Bronchial epithelial cell (primary cell): Measurements from ENCODE around the gene COPA. TPM values are rescaled to one million over a fixed set of nuclear protein-coding genes. Genes with fewer than 3 reads are reported as not detected.

Experiments used
- DNase-seq: peaks from one replicate; pipeline ENCODE4 v3.0.0-alpha.2; 2010; ENCODE audit warnings: low read depth
- FAIRE-seq: peaks from 2 replicates; lab custom pipeline; 2011; peaks lifted over from hg19 to GRCh38; lab: Jason Lieb, UNC
- H3K27me3 ChIP-seq: 2 replicates; pipeline ENCODE4 v1.5.1; 2011; ENCODE audit warnings: low read length; ENCODE audit not compliant: control insufficient read depth, insufficient read depth
- H3K36me3 ChIP-seq: 2 replicates; pipeline ENCODE4 v1.5.1; 2011; ENCODE audit warnings: low read length; ENCODE audit not compliant: control insufficient read depth, insufficient read depth
- H3K4me3 ChIP-seq: 2 replicates; pipeline ENCODE4 v1.5.1; 2011; ENCODE audit warnings: mild to moderate bottlenecking, low read depth, low read length, control low read depth
- total RNA-seq: library from RNA; depleted of rRNA; stranded (reverse); fragments of >200 nt; gene quantifications from 2 replicates; pipeline ENCODE4 v1.2.1, GENCODE V29; 2014
- TF ChIP-seq, protein P1 (sequence below): IDR thresholded peaks from 2 replicates; pipeline ENCODE4 v1.5.1; 2011; ENCODE audit warnings: mild to moderate bottlenecking, moderate library complexity, low read length, control low read depth, inconsistent platforms; ENCODE audit not compliant: insufficient read depth, severe bottlenecking

The COPA gene
- total RNA-seq, 1 donor from 2014 or later, result 136 TPM

DNA sequence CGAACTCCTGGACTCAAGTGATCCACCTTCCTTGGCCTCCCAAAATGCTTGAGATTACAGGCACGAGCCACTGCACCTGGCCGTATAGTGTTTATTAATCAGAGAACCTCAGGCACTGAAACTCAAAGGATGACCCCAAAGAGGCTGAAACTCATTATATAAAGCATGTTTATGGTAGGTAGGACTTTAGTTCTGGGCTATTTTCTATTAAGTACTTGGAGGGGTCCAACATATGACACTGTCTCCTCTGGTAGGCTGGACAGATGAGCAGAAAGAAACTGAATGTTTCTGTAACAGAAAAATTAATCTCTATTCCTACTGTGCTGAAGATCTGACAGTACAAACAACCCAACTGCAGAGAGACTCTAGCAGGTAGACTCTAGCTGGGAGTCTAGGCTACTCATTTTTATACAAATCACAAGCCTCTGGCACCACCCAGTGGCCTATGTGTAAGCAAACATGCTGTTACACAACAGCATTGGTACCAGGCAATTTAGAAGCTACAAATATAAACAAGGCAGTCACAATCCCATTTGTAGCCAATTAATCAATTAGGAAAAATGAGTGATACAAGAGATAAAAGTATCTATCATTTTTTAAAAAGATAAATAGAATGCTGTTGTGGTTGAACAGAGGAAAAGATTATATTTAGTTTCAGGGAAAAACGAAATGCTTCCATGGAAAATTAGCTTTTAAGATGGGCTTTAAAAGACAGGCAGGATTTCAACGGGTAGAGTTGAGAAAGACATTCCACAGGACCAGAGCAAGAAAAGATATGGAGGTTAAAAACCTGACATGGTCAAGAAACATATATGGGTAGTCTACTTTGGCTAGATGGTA is 91.1 kb downstream of the COPA start:
- FAIRE-seq, result no peak
- peak; percentile 62 for DNase-seq
- no peak overlapping the region for H3K4me3 ChIP-seq
- TF ChIP-seq, protein P1, sequence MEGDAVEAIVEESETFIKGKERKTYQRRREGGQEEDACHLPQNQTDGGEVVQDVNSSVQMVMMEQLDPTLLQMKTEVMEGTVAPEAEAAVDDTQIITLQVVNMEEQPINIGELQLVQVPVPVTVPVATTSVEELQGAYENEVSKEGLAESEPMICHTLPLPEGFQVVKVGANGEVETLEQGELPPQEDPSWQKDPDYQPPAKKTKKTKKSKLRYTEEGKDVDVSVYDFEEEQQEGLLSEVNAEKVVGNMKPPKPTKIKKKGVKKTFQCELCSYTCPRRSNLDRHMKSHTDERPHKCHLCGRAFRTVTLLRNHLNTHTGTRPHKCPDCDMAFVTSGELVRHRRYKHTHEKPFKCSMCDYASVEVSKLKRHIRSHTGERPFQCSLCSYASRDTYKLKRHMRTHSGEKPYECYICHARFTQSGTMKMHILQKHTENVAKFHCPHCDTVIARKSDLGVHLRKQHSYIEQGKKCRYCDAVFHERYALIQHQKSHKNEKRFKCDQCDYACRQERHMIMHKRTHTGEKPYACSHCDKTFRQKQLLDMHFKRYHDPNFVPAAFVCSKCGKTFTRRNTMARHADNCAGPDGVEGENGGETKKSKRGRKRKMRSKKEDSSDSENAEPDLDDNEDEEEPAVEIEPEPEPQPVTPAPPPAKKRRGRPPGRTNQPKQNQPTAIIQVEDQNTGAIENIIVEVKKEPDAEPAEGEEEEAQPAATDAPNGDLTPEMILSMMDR, result peak; percentile 66
- H3K36me3 ChIP-seq, result peaks cover 2% of the 10 kb centered on the region
- no peaks in the 10 kb centered on the region for H3K27me3 ChIP-seq

DNA sequence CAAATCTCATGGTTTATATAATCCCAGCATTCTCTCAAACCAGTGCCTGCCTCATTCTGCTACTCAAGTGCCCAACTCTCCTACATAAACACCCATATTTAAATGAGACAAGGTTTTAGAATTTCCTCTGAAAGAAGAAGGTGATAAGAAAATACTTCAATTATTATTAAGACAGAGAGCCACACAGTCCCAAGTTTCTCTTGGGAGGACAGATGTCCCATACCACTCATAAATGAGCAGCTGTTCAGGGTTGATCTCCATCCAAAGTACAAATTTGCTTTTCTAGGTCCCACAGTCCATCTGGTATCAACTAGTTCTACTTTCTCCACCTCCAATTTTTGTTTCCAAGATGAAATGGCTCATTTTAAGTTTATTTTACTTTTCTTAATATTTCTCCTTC is 92.0 kb downstream of the COPA start:
- H3K36me3 ChIP-seq, result peaks cover 2% of the 10 kb centered on the region
- H3K4me3 ChIP-seq, result no peak overlapping the region
- H3K27me3 ChIP-seq, result no peaks in the 10 kb centered on the region
- no peak for DNase-seq
- TF ChIP-seq, protein P1, result no peak
- FAIRE-seq, result no peak

DNA sequence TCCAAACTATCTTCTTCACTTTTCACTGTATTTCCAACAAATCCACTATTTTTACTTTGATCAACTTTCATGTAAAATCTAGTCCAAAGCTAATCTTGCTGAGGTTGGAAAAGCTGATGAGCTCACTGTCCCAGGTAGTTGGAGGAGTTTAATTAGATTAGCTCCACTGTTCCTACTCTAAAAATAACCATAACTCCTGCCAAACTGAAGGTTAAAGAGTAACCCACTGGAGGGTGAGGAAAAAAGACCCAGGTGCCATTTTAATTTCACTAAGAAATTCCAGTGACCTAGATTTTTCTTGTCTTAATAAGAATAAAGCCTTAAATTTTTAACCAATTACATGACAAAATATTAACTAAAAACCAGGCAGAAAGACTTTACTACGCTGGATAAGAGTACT is 96.0 kb downstream of the COPA start:
- TF ChIP-seq, protein P1, result no peak
- DNase-seq, result no peak
- Histone ChIP-seq H3K4me3 (no peak overlapping the region), H3K27me3 (no peaks in the 10 kb centered on the region), H3K36me3 (peaks cover 3% of the 10 kb centered on the region)
- no peak for FAIRE-seq

DNA sequence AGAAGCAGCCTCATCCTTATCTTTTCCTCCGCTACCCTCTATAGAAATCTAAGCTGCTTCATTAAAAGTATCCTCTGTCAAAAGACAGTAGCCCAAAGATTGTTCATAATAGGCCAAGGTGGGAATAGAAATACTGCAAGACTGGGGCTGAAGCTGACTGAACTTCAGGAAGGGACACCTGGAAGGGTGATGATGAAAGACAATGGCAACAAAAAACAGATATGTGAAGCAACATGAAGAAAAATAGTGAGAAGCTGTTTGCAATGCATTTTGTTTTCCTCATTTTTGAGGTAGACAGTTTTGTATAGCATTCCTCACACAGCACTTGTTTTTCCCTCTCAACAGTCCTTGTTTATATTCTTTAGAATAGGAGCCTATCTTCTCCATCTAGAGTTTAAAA is 97.6 kb downstream of the COPA start:
- H3K27me3 ChIP-seq, result no peaks in the 10 kb centered on the region
- H3K36me3 ChIP-seq, result peaks cover 7% of the 10 kb centered on the region
- FAIRE-seq, result no peak
- DNase-seq, result no peak
- TF ChIP-seq, protein P1, result no peak
- H3K4me3 ChIP-seq, result no peak overlapping the region

DNA sequence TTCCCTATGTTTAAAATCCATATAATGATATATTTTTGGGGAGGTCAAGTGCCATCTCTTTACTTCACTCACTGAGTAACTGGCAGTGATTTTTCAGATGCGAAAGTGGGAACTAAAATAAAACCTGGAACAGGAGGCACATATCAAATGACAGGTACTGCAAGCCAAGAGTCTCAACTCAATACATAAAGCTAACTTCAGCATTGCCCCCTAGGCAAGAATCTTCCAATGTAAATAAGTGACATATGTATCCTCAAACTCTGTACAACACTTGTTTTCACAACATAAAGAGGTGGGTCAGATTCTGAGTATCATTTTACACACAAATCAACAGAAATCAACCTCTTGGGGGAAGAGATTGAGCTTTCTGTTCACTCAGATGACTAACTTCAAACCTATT is 98.8 kb downstream of the COPA start:
- Histone ChIP-seq H3K4me3 (no peak overlapping the region), H3K27me3 (no peaks in the 10 kb centered on the region), H3K36me3 (peaks cover 15% of the 10 kb centered on the region)
- no peak for DNase-seq
- TF ChIP-seq, protein P1, result no peak
- no peak for FAIRE-seq

DNA sequence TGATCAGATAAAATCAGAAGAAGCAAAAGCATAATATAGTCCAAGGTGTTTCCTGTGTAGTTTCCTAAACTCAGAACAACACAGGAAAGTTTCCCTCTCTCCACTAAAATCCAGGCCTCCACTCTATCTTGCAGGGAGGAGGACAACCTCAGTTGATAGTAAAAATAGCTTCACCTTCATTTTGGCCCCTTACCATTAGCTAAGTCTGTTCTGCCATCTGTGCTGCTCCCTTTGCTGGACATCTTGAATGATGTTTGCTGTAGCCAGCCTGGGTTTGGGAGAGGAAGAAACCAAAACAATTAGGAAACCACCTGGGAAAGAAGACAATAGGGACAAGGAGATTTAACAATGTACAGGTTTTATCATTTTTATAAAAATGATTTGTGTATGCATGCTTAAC is 99.3 kb downstream of the COPA start:
- TF ChIP-seq, protein P1, result no peak
- Histone ChIP-seq H3K4me3 (no peak overlapping the region), H3K36me3 (peaks cover 15% of the 10 kb centered on the region), H3K27me3 (no peaks in the 10 kb centered on the region)
- FAIRE-seq (no peak), DNase-seq (no peak)
